Ureter (tissue), 1 donor: Measurements from ENCODE around the gene ARHGEF40. TPM values are rescaled to one million over a fixed set of nuclear protein-coding genes. Genes with fewer than 3 reads are reported as not detected.
"Not testable (repeated sequence)": the region's sequence is repeated elsewhere in the genome, so short reads cannot be mapped to it uniquely, and the experiment has no call there.

Experiments
- DNase-seq: peaks from one replicate; pipeline ENCODE4 v3.0.0-alpha.2; 2020; ENCODE audit warnings: low spot score
- total RNA-seq: library from RNA; stranded (reverse); gene quantifications from one replicate; pipeline ENCODE4 v1.2.4, GENCODE V29; 2023
- donor health status: DM: yes; HTN: yes; CAD: no.

The ARHGEF40 gene
- total RNA-seq, 1 donor from 2014 or later, result 41.2 TPM

DNA sequence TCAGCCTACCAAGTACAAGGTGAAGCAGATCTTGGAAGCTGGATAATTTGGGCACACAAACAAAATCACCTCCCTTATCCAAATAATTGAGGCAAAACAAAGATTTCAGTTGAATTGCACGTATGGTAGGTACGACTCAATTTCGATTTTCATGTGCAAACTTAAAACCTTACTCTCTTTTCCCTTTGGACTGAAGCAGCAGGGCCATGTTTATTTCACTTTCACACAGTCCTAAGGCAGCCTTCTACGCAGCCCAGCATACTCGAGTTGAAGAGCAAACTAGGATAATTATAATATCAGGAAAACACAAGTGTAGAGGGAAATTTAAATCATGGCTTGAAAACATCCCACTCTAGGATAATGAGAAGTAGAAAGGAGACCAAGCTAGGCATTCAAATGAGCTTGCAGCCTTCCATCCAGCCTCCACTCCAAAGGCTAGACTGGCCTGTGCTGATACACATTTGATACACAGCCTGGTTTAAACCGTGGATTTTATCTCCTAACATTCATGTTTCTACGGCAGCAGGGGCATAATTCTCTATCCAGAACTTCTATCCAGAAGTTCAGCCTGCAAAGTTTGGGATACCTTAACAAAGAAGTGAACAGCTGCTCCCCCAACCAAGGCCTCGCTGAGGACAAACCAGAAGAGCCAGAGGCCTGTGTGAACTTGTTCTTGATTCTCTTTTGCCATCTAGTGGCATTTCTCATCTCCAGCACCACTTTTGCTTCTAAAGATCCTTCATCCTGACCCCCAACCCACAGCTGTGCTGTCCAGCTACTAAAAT is 30.3 kb upstream of the ARHGEF40 start:
- peak; percentile 66 for DNase-seq

- DNase-seq, result no peak
Measured at GRCh38 chr14:21040370-21040925, 29.7 kb upstream of the ARHGEF40 start.

DNA sequence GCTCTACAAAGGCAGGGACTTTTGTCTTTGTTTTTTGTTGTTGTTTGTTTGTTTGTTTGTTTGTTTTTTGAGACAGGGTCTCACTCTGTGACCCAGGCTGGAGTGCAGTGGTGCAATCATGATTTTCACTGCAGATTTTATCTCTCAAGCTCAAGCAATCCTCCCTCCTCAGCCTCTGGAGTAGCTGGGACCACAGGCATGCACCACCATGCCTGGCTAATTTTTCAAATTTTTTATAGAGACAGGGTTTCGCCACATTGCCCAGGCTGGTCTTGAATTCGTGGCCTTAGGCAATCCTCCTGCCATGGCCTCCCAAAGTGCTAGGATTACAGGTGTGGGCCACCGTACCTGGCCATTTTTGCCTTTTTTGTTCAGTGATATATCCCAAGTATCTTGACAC is 29.2 kb upstream of the ARHGEF40 start:
- not testable (repeated sequence) for DNase-seq

GRCh38 chr14:21041676-21042433 is 28.2 kb upstream of the ARHGEF40 start, which contains the start of gene RNASE7:
Gene RNASE7, plus strand, starts transcription at chr14:21042362. Its CDS starts 631 bp downstream, at chr14:21042993.
- no peak for DNase-seq

DNA sequence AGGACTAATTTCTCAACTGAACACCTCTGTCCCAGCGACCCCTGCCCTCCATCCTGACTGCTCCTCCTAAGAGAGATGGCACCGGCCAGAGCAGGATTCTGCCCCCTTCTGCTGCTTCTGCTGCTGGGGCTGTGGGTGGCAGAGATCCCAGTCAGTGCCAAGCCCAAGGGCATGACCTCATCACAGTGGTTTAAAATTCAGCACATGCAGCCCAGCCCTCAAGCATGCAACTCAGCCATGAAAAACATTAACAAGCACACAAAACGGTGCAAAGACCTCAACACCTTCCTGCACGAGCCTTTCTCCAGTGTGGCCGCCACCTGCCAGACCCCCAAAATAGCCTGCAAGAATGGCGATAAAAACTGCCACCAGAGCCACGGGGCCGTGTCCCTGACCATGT is 27.2 kb upstream of the ARHGEF40 start:
- DNase-seq, result no peak

DNA sequence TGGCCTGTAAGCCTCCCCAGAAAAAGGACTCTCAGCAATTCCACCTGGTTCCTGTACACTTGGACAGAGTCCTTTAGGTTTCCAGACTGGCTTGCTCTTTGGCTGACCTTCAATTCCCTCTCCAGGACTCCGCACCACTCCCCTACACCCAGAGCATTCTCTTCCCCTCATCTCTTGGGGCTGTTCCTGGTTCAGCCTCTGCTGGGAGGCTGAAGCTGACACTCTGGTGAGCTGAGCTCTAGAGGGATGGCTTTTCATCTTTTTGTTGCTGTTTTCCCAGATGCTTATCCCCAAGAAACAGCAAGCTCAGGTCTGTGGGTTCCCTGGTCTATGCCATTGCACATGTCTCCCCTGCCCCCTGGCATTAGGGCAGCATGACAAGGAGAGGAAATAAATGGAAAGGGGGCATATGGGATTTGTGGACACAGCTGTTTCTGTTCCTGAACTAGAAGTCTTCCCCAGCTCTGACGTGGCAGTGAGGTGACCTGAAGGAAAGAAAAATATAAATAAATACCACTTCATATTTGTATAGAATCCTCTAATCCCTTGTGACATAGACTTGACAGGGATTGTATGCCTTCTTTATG is 26.6 kb upstream of the ARHGEF40 start:
- no peak for DNase-seq

DNA sequence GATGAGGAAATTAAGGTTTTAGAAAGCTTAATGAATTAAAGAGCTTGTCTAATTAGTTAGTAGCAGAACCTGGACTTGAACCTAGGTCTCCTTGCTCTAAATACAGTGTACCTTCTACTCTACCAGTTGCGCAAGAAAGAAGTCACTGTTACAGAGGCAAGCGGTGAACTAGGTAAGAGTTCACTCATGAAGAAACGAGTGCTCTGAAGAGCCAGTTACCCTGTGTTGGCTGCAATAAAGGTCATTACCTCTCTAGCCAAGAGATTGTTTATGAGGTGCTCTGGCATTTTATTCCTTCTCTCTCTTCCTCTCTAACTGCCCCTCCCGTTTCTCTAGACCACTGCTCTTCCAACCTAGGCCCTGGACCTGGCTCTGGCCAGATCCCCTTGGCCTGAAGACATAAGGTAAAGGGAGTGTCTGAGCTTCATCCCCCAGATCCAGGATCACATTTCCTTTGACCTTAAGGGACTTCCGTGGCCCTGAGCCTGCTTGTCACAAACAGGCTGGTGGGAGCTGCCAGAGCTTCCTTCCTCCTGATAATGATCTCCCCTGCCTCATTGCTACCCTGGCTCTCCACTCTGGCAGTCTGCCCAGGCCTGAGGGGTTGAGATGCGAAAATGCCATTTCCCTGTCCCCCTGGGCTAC is 26.0 kb upstream of the ARHGEF40 start:
- DNase-seq, result no peak

GRCh38 chr14:21047378-21047781 is 22.7 kb upstream of the ARHGEF40 start:
- no peak for DNase-seq

DNA sequence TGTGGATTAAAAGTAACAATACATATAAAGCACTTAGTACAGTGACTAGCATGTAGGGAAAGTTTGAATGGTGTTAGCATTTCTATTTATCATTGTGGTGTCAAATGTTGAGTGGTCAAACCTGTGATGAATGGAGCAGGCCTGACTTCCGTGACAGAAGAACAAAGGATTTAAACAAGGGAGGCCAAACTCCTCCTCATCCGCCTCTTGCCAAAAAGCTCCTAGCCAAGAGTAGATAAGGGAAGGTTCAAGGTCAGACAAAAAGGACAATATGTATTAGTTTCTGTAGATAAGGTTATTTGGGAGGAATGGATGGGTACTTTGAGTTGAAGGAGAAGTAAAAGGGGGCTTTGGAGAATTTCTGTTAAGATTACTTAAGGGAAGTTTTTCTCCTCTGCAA is 21.5 kb upstream of the ARHGEF40 start:
- DNase-seq, result no peak

DNA sequence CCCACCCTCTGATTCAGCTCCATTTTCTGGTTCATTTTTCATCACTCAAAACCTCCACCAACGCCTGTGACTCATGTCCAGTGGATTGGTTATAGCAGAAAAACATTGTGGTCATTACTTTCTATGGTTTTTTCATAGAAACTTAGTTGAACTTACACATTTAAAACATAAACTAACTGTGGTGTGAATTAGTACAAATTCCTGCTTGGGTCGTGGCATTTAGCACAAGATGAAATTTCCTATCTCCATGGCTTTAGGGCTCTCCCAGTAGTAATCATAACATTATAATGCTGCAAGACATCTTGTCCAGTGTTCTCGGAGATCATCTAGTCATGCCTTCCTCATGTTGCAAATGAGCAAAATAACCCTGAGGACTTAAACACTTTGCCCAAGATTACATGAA is 20.8 kb upstream of the ARHGEF40 start:
- no peak for DNase-seq

DNA sequence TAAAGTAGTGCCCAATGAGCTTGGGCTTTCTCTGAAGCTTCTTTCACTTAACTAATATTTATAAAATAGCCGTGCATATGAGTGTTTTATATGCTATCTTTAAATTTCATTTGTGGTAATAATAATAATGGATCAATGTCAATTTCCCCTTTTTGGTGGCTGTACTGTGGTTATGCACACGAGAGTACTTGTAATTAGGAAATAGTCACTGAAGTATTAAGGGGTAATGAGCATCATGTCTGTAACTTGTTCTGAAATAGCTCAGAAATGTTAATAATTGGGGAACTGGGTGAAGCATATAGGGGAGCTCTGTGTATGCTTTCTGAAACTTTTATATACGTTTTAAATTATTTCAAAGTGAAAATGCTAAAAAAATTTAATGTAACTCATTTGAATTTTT is 19.5 kb upstream of the ARHGEF40 start:
- DNase-seq, result no peak

DNA sequence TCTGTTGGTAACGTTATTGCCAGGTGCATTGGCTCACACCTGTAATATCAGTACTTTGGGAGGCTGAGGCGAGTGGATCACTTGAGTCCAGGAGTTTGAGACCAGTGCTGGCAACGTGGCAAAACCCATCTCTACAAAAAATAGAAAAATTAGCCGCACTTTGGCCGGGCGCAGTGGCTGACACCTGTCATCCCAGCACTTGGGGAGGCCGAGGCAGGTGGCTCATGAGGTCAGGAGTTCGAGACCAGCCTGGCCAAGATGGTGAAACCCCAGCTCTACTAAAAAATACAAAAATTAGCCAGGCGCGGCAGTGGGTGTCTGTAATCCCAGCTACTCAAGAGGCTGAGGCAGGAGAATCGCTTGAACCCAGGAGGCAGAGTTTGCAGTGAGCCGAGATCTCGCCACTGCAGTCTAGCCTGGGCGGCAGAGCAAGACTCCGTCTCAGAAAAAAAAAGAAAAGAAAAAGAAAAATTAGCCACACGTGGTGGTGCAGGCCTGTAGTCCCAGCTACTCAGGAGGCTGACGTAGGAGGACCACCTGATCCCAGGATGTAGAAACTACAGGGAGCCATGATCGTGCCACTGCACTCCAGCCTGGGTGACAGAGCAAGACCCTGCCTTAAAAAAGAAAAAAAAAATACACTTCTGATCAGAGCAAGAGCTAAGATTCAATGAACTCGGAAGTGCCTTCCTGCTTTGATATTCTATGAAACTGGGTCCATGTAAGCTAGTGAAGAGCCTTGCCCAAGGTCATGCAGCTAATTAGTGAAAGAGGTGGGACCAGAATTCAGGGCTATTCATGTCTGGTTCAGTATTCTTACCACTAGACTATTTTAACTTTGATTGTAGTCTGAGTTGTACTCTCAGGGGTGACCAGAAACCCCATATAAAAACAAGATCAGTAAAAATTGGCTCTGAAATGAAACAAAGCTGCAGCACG is 16.7 kb upstream of the ARHGEF40 start:
- DNase-seq, result no peak

DNA sequence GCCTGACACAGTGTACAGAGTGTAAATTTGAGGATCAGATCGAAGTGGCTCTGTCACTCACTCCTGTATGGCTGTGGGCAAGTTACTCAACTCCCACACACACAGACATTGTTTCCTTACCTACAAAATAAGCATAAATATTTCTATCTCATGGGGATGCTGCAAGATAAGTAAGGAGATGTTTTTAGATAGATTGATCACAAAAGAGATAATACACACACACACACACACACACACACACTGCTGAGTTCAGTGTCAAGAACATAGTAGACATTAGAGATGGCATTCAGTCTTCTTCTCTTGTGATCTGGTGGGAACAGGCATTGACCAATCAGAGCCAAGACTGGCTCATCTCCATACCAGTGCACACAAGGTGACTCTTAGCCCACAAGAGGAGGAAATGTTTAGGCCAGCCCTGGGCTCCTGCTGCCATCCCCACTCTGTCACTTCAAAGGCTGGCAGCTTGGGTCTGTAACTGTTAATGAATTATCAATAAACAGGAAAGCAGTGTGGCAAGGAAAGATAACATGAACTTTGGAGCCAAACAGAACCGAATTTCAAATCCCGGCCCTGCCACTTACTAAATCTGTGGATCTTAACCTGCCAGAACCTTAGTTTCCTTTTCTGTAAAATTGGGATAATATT is 15.9 kb upstream of the ARHGEF40 start:
- no peak for DNase-seq

GRCh38 chr14:21054768-21055145 is 15.3 kb upstream of the ARHGEF40 start:
- DNase-seq, result no peak

GRCh38 chr14:21055432-21056117 is 14.5 kb upstream of the ARHGEF40 start:
- no peak for DNase-seq

DNA sequence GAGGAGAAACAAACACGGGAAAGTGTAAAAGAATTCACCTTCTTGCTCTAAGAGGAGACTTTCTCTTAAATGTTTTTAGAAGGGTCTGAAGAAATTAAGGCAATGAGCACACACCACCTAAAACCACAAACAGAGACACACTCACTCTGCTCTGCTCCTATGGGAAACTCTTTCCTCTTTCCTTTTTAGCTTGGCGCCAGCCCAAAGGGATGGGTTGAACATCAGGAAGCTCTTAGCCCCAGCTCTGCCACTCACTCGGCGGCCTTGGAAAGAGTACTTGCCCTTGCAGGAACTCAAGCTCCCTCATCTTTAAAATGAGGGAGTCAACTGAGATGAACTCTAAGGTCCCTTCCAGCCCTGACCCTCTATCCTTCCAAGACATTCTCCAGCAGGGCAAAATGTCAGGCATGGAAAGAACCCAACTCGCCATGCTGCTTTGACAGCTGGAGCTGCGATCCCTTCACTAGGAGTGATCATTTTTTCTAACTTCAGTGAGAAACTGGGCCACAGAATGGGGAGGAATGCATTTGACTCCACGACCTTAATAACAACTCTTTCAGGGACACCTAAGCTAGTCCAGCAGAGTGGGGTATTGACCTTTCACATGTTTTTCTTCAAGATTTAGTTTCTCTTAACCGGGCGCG is 13.5 kb upstream of the ARHGEF40 start:
- DNase-seq, result no peak

- no peak for DNase-seq
Measured at GRCh38 chr14:21057803-21058675, 12.1 kb upstream of the ARHGEF40 start, which contains the start of gene RNASE8. Gene RNASE8, plus strand, starts transcription at chr14:21057822. Its CDS starts 71 bp downstream, at chr14:21057893.

DNA sequence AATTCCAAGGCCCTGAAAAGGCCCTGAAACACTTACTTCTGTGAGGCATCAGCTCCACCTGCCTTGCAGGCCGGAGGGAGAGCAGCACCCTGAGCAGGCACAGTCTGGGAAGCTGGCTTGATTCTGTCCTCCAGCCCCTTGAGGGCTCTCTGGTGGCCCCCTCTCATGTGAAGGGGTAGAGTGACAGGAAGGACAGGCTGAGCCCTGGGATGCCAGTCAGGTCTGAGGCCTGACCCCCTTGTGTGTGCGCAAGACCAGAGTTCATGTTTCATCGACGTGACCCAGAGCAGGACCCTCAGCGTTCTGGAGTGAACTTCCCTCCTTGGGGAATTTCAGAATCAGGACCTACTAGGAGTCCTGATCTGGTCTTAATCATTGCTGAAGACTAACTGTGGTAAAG is 11.2 kb upstream of the ARHGEF40 start:
- no peak for DNase-seq
